GM23248 (cell line): Measurements from ENCODE around the gene DENND6B. TPM values are rescaled to one million over a fixed set of nuclear protein-coding genes. Genes with fewer than 3 reads are reported as not detected.

Source experiments
- DNase-seq: peaks from one replicate; pipeline ENCODE4 v3.0.0-alpha.2; 2015
- H2AFZ ChIP-seq: fragments of 200-600 bp; sonication (generic); 2 replicates; pipeline ENCODE4 v1.6.1; 2016; ENCODE audit warnings: antibody characterized with exemption
- H3F3A ChIP-seq: fragments of 200-600 bp; sonication (generic); 2 replicates; pipeline ENCODE4 v1.6.1; 2016; ENCODE audit warnings: mild to moderate bottlenecking, antibody characterized with exemption, mixed run types; ENCODE audit not compliant: insufficient read depth
- H3K27ac ChIP-seq: fragments of 200-600 bp; sonication (generic); 2 replicates; pipeline ENCODE4 v1.5.1; 2016; ENCODE audit warnings: mild to moderate bottlenecking
- H3K27me3 ChIP-seq: fragments of 200-600 bp; sonication (generic); replicated peaks from 2 replicates; pipeline ENCODE4 v1.6.1; 2016; ENCODE audit warnings: mild to moderate bottlenecking; ENCODE audit not compliant: insufficient read depth
- H3K36me3 ChIP-seq: fragments of 200-600 bp; sonication (generic); 2 replicates; pipeline ENCODE4 v1.6.1; 2016; ENCODE audit warnings: low read depth, mild to moderate bottlenecking
- H3K4me1 ChIP-seq: fragments of 200-600 bp; sonication (generic); 2 replicates; pipeline ENCODE4 v1.6.1; 2016; ENCODE audit warnings: mild to moderate bottlenecking; ENCODE audit not compliant: insufficient read depth
- H3K4me2 ChIP-seq: fragments of 200-600 bp; sonication (generic); one replicate; pipeline ENCODE4 v1.6.1; 2016; ENCODE audit warnings: mild to moderate bottlenecking; ENCODE audit not compliant: unreplicated experiment
- H3K4me3 ChIP-seq: fragments of 200-600 bp; sonication (generic); 2 replicates; pipeline ENCODE4 v1.5.1; 2016; ENCODE audit warnings: mild to moderate bottlenecking
- H3K79me2 ChIP-seq: fragments of 200-600 bp; sonication (generic); 2 replicates; pipeline ENCODE4 v1.6.1; 2016; ENCODE audit warnings: mild to moderate bottlenecking; ENCODE audit not compliant: insufficient read depth
- H3K9ac ChIP-seq: fragments of 200-600 bp; sonication (generic); 2 replicates; pipeline ENCODE4 v1.6.1; 2016; ENCODE audit warnings: mild to moderate bottlenecking
- H3K9me2 ChIP-seq: fragments of 200-600 bp; sonication (generic); 2 replicates; pipeline ENCODE4 v1.6.1; 2016; ENCODE audit warnings: mixed run types, mild to moderate bottlenecking, moderate library complexity; ENCODE audit not compliant: insufficient read depth
- H3K9me3 ChIP-seq: fragments of 200-600 bp; sonication (generic); one replicate; pipeline ENCODE4 v1.6.1; 2017; ENCODE audit warnings: low read depth
- H4K20me1 ChIP-seq: fragments of 200-600 bp; sonication (generic); 2 replicates; pipeline ENCODE4 v1.6.0; 2016; ENCODE audit not compliant: insufficient read depth
- EZH2 ChIP-seq: fragments of 200-600 bp; sonication (generic); IDR thresholded peaks from 2 replicates; pipeline ENCODE4 v1.6.1; 2018; ENCODE audit warnings: antibody characterized with exemption, mild to moderate bottlenecking; ENCODE audit not compliant: insufficient read depth, poor library complexity, severe bottlenecking
- EZH2phosphoT487 ChIP-seq: fragments of 200-600 bp; sonication (generic); IDR thresholded peaks from 2 replicates; pipeline ENCODE4 v1.6.1; 2018; ENCODE audit warnings: antibody characterized with exemption, moderate library complexity, mild to moderate bottlenecking, low read depth; ENCODE audit not compliant: insufficient read depth
- whole genome bisulfite sequencing, 2 experiments: methylation state at CpG; one replicate each; pipeline ENCODE4 v1.1.6; 2015 to 2017; ENCODE audit warnings: low lambda C conversion rate in 2 of 2, low coverage in 1 of 2; ENCODE audit errors: missing lambda C conversion rate in 2 of 2; 5-methylcytosine and 5-hydroxymethylcytosine counted together
- in situ Hi-C: fragments of 300-500 bp; cut with MboI; formaldehyde crosslinking; loops from 2 replicates; pipeline ENCODE4 v1.15.0; 2020
- polyA plus RNA-seq: library from polyadenylated mRNA; unstranded; fragments of >200 nt; fragmentation: Nextera tagmentation; extraction: Ambion mirVana; gene quantifications from 2 replicates; pipeline ENCODE4 v1.2.1, GENCODE V29; 2016
- total RNA-seq: library from RNA; depleted of rRNA; stranded (reverse); fragments of >200 nt; shearing (Covaris generic); gene quantifications from 2 replicates; pipeline ENCODE4 v1.2.3, GENCODE V29; 2014

DENND6B gene
- total and polyA plus RNA-seq, 2 experiments from 2014 or later: 5.7 to 6.1 TPM

GRCh38 chr22:50348058-50348457 lies 21.2 kb upstream of the DENND6B start:
- no peak overlapping the region for H2AFZ ChIP-seq
- no peak overlapping the region for H3K4me3 ChIP-seq
- no peak overlapping the region for H3K4me2 ChIP-seq
- no peaks in the 10 kb centered on the region for H3K9me2 ChIP-seq
- H3K4me1 ChIP-seq: no peaks in the 10 kb centered on the region
- H3K9me3 ChIP-seq: no peaks in the 10 kb centered on the region
- no peaks in the 10 kb centered on the region for H3F3A ChIP-seq
- TF ChIP-seq EZH2 (no peak), EZH2phosphoT487 (no peak)
- DNase-seq: no peak
- no peaks in the 10 kb centered on the region; the same call in 1 of the 2 replicates for H3K36me3 ChIP-seq
- WGBS, 2 experiments: 75 to 78% methylated on average over 2 of the region's 2 CpGs
- no peaks in the 10 kb centered on the region; the same call in none of the 2 replicates for H4K20me1 ChIP-seq
- H3K79me2 ChIP-seq: peaks cover 72% of the 10 kb centered on the region
- in situ Hi-C loops: no loop called here
- H3K27me3 ChIP-seq: no peaks in the 10 kb centered on the region
- no peak overlapping the region for H3K9ac ChIP-seq
- no peak overlapping the region for H3K27ac ChIP-seq

- TF ChIP-seq EZH2 (no peak), EZH2phosphoT487 (no peak)
- WGBS, 2 experiments: 72 to 82% methylated on average over 8 of the region's 8 CpGs
- Histone ChIP-seq H3K9ac (no peak overlapping the region), H2AFZ (no peak overlapping the region), H3K4me3 (no peak overlapping the region), H3K36me3 (no peaks in the 10 kb centered on the region), H3K9me2 (no peaks in the 10 kb centered on the region), H4K20me1 (no peaks in the 10 kb centered on the region; the same call in none of the 2 replicates), H3F3A (no peaks in the 10 kb centered on the region), H3K9me3 (no peaks in the 10 kb centered on the region), H3K27ac (no peak overlapping the region), H3K27me3 (no peaks in the 10 kb centered on the region), H3K4me2 (no peak overlapping the region), H3K4me1 (no peaks in the 10 kb centered on the region), H3K79me2 (peaks cover 63% of the 10 kb centered on the region)
- DNase-seq: no peak
- in situ Hi-C loops: no loop called here
Measured at GRCh38 chr22:50347157-50347556, 20.3 kb upstream of the DENND6B start.

- Histone ChIP-seq H3K36me3 (no peaks in the 10 kb centered on the region), H3F3A (no peaks in the 10 kb centered on the region), H3K79me2 (peaks cover 56% of the 10 kb centered on the region), H4K20me1 (no peaks in the 10 kb centered on the region; the same call in none of the 2 replicates), H3K9ac (no peak overlapping the region), H3K9me3 (no peaks in the 10 kb centered on the region), H3K27ac (no peak overlapping the region), H3K9me2 (no peaks in the 10 kb centered on the region), H3K4me1 (no peaks in the 10 kb centered on the region), H3K27me3 (no peaks in the 10 kb centered on the region), H2AFZ (no peak overlapping the region), H3K4me2 (no peak overlapping the region), H3K4me3 (no peak overlapping the region)
- in situ Hi-C loops: no loop called here
- 72 to 91% methylated on average over 5 to 8 of the region's 8 CpGs for whole genome bisulfite sequencing, 2 experiments
- no peak for TF ChIP-seq EZH2
- TF ChIP-seq EZH2phosphoT487: no peak
- no peak for DNase-seq
Measured at GRCh38 chr22:50346470-50346869, 19.7 kb upstream of the DENND6B start.

GRCh38 chr22:50343541-50343935 lies 16.7 kb upstream of the DENND6B start:
- H3K27me3 ChIP-seq: no peaks in the 10 kb centered on the region
- in situ Hi-C loops: no loop called here
- H3K27ac ChIP-seq: no peak overlapping the region
- no peaks in the 10 kb centered on the region for H3K9me2 ChIP-seq
- peak overlapping the region; percentile 72 for H2AFZ ChIP-seq
- peaks cover 30% of the 10 kb centered on the region for H3K79me2 ChIP-seq
- WGBS, 2 experiments: 0 to 2% methylated on average over 3 to 4 of the region's 9 CpGs
- H3K4me2 ChIP-seq: peak overlapping the region; percentile 62
- H3K9ac ChIP-seq: peak overlapping the region; percentile 89
- H3K36me3 ChIP-seq: no peaks in the 10 kb centered on the region
- H3F3A ChIP-seq: peaks cover 6% of the 10 kb centered on the region; the same call in 1 of the 2 replicates
- H3K4me1 ChIP-seq: no peaks in the 10 kb centered on the region
- no peaks in the 10 kb centered on the region for H3K9me3 ChIP-seq
- H3K4me3 ChIP-seq: peak overlapping the region; percentile 82
- no peaks in the 10 kb centered on the region; the same call in 1 of the 2 replicates for H4K20me1 ChIP-seq
- no peak for DNase-seq
- TF ChIP-seq EZH2phosphoT487 (no peak), EZH2 (no peak)
